Measurements from ENCODE around the gene DCD.

The DCD gene

DNA sequence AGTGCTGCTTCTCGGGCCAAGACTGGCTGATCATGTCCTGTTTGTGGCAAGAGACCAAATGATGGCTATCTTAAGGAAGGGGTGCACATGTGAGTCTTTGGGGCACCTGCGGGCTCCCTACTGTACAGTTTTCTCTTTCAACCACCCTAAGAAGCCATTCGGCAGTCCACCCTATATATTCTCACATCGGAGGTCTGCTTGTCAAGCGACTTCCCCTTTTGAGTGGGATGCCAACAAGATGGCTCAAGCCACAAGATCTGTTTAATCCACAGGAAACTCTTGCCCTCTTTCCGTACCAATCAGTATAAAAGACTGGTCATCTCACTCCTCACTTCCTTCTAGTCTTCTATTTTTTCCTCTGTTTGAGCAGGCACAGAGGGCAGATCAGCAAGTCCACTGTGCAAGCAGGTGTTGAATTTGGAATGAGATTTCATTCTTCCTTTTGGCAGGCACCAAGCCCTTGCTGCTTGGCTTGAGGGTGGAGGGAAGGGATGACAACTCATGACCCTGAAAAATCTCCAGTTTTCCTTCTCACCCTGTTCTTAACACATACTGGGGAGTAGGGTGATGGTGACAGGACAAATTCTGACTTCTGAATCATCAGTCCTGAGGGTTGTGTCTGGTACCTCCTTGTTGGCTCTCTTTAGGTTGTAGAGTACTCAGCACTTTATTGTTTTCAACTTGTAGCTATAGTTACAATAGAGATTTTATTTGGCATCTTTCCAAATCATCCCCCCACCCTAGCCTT lies 31.1 kb downstream of the DCD start:
- no peak for TF ChIP-seq CTCF (IDR thresholded peaks at IDR 0.05; ENCODE audit: poor library complexity, severe bottlenecking)
- Histone ChIP-seq H3K27ac (ENCODE audit: poor library complexity, severe bottlenecking) (no peak overlapping the region), H3K27me3 (ENCODE audit: insufficient read depth, poor library complexity, severe bottlenecking) (peaks cover 15% of the 10 kb centered on the region), H3K9me3 (ENCODE audit: severe bottlenecking) (no peaks in the 10 kb centered on the region), H3K4me1 (ENCODE audit: insufficient read depth, poor library complexity, severe bottlenecking) (no peaks in the 10 kb centered on the region), H3K4me3 (ENCODE audit: severe bottlenecking) (no peak overlapping the region), H3K36me3 (ENCODE audit: low read depth) (no peaks in the 10 kb centered on the region)
- ATAC-seq (ENCODE audit: low read depth) (no peak), DNase-seq (ENCODE audit: low spot score) (no peak)

GRCh38 chr12:54612225-54612750 lies 35.9 kb downstream of the DCD start:
- Histone ChIP-seq H3K36me3 (ENCODE audit: low read depth) (no peaks in the 10 kb centered on the region), H3K4me1 (ENCODE audit: insufficient read depth, poor library complexity, severe bottlenecking) (no peaks in the 10 kb centered on the region), H3K4me3 (ENCODE audit: severe bottlenecking) (no peak overlapping the region), H3K27me3 (ENCODE audit: insufficient read depth, poor library complexity, severe bottlenecking) (peaks cover 8% of the 10 kb centered on the region), H3K27ac (ENCODE audit: poor library complexity, severe bottlenecking) (no peak overlapping the region), H3K9me3 (ENCODE audit: severe bottlenecking) (no peaks in the 10 kb centered on the region)
- TF ChIP-seq CTCF (IDR thresholded peaks at IDR 0.05; ENCODE audit: poor library complexity, severe bottlenecking), result no peak
- ATAC-seq (ENCODE audit: low read depth) (no peak), DNase-seq (ENCODE audit: low spot score) (no peak)

GRCh38 chr12:54611715-54612149 lies 36.4 kb downstream of the DCD start:
- DNase-seq (ENCODE audit: low spot score), result no peak
- no peak for TF ChIP-seq CTCF (IDR thresholded peaks at IDR 0.05; ENCODE audit: poor library complexity, severe bottlenecking)
- no peak; the same call in 2 of the 3 replicates for ATAC-seq (ENCODE audit: low read depth)
- Histone ChIP-seq H3K27me3 (ENCODE audit: insufficient read depth, poor library complexity, severe bottlenecking) (peaks cover 3% of the 10 kb centered on the region), H3K36me3 (ENCODE audit: low read depth) (no peaks in the 10 kb centered on the region), H3K4me3 (ENCODE audit: severe bottlenecking) (no peak overlapping the region), H3K27ac (ENCODE audit: poor library complexity, severe bottlenecking) (no peak overlapping the region), H3K4me1 (ENCODE audit: insufficient read depth, poor library complexity, severe bottlenecking) (no peaks in the 10 kb centered on the region), H3K9me3 (ENCODE audit: severe bottlenecking) (no peaks in the 10 kb centered on the region)

DNA sequence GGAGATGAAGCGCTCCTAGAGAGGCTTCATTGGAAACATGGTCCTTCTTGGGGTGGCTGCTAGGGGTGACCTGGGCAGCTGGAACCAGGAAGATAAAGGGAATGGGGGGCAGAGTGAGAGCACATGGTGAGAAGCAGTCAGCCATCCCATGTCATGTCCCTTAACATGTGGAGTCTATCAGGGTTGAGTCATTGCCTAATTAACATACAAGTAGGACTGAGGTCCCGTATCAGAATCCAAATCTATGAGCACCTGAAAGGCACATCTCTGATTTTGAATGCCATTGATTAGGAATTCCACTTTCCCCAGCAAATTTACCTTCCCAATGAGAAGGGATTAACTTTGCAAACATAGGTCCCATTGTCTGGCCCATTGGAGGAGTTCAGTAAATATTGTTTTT lies 39.4 kb downstream of the DCD start:
- ATAC-seq (ENCODE audit: low read depth) (no peak), DNase-seq (ENCODE audit: low spot score) (no peak)
- Histone ChIP-seq H3K4me3 (ENCODE audit: severe bottlenecking) (no peak overlapping the region), H3K27me3 (ENCODE audit: insufficient read depth, poor library complexity, severe bottlenecking) (no peaks in the 10 kb centered on the region), H3K4me1 (ENCODE audit: insufficient read depth, poor library complexity, severe bottlenecking) (no peaks in the 10 kb centered on the region), H3K27ac (ENCODE audit: poor library complexity, severe bottlenecking) (no peak overlapping the region), H3K9me3 (ENCODE audit: severe bottlenecking) (no peaks in the 10 kb centered on the region), H3K36me3 (ENCODE audit: low read depth) (no peaks in the 10 kb centered on the region)
- no peak for TF ChIP-seq CTCF (IDR thresholded peaks at IDR 0.05; ENCODE audit: poor library complexity, severe bottlenecking)

DNA sequence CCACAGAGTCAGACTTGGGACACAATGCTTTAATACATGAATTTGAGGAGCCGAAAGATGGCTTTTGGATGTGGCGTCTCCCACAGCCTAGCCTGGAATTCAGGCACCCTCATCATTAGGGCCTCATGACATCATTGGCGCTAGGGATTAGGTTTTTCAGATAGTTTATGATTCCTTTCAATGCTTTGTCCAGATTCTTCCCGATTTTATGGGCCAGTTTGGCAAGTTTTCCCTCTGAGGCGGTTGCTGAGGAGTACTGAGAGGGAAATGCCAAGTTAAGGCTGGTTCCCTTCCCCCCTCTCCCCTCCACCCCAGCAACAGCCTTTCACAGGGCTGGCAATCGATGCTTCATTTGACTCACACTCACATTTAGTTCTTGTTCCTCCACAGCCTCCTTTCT lies 40.0 kb downstream of the DCD start:
- ATAC-seq (ENCODE audit: low read depth), result no peak
- Histone ChIP-seq H3K9me3 (ENCODE audit: severe bottlenecking) (no peaks in the 10 kb centered on the region), H3K27me3 (ENCODE audit: insufficient read depth, poor library complexity, severe bottlenecking) (no peaks in the 10 kb centered on the region), H3K36me3 (ENCODE audit: low read depth) (no peaks in the 10 kb centered on the region), H3K4me1 (ENCODE audit: insufficient read depth, poor library complexity, severe bottlenecking) (no peaks in the 10 kb centered on the region), H3K27ac (ENCODE audit: poor library complexity, severe bottlenecking) (no peak overlapping the region), H3K4me3 (ENCODE audit: severe bottlenecking) (no peak overlapping the region)
- no peak for DNase-seq (ENCODE audit: low spot score)
- TF ChIP-seq CTCF (IDR thresholded peaks at IDR 0.05; ENCODE audit: poor library complexity, severe bottlenecking), result no peak

Measured in RWPE2 (cell line).